AG10803 (cell line): ENCODE data around the gene CCAR1.
"Not testable (repeated sequence)": the region's sequence is repeated elsewhere in the genome, so short reads cannot be mapped to it uniquely, and the experiment has no call there.

ENCODE experiments used
- DNase-seq: peaks from one replicate; pipeline ENCODE4 v3.0.0; 2010; ENCODE audit warnings: low read depth
- H3K4me3 ChIP-seq: 2 replicates; pipeline ENCODE4 v1.5.1; 2011; ENCODE audit warnings: mild to moderate bottlenecking, low read length, control low read depth
- TF ChIP-seq, protein P1 (sequence below): conservative IDR thresholded peaks from 2 replicates; pipeline ENCODE4 v1.5.1; 2011; ENCODE audit warnings: mild to moderate bottlenecking, low read length, control low read depth, inconsistent platforms

Gene CCAR1

DNA sequence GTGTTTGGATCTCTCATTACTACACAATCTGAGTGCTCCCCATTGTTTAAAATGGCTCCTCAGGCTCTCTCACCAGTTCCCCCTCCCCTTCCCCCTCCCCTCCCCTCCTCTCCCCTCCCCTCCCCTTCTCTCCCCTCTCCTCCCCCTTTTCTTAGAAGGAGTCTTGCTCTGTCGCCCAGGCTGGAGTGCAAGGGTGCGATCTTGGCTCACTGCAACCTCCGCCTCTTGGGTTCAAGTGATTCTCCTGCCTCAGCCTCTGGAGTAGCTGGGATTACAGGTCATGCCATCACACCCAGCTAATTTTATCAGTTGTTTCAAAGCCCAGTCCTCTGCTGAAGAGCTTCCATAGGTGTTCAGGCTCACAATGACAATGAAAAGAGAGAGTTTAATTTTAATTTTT is 3.6 kb upstream of the CCAR1 start:
- TF ChIP-seq, protein P1, sequence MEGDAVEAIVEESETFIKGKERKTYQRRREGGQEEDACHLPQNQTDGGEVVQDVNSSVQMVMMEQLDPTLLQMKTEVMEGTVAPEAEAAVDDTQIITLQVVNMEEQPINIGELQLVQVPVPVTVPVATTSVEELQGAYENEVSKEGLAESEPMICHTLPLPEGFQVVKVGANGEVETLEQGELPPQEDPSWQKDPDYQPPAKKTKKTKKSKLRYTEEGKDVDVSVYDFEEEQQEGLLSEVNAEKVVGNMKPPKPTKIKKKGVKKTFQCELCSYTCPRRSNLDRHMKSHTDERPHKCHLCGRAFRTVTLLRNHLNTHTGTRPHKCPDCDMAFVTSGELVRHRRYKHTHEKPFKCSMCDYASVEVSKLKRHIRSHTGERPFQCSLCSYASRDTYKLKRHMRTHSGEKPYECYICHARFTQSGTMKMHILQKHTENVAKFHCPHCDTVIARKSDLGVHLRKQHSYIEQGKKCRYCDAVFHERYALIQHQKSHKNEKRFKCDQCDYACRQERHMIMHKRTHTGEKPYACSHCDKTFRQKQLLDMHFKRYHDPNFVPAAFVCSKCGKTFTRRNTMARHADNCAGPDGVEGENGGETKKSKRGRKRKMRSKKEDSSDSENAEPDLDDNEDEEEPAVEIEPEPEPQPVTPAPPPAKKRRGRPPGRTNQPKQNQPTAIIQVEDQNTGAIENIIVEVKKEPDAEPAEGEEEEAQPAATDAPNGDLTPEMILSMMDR: no peak
- H3K4me3 ChIP-seq: no peak overlapping the region
- no peak for DNase-seq

DNA sequence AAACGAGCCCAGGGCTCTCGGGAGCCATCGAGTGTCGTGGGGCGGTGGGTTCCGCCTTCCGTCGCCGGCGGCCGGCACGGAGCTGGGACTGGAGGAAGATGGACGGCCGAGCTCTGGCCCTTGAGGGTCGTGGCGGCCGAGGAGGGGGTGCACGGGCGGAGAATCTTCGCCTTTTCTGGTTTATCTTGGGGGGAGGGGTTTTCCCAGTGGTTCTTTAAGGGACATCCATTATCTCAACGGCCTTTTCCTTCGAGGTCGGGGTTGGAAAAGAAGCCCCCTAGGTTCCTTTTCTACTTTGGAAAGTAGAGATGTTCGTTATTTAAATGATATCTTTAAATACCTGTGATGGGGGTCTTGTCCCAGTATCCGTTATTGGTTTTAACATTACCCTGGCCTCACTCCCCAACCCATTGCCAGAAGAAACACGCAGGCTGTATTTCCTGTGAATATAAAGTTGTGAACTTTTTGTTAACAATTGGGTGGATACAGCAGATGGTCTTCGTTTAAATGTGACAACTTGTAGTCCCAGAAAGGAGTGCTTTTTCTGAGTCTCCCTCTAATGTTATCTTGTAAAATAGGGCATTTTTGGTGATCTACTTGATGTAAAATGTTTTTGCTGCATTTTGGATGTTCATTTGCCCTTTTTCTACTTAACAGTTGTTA is 765 bp downstream of the CCAR1 start:
- peak; percentile 14 for DNase-seq
- peak overlapping the region; percentile 83 for H3K4me3 ChIP-seq
- TF ChIP-seq, protein P1: no peak

DNA sequence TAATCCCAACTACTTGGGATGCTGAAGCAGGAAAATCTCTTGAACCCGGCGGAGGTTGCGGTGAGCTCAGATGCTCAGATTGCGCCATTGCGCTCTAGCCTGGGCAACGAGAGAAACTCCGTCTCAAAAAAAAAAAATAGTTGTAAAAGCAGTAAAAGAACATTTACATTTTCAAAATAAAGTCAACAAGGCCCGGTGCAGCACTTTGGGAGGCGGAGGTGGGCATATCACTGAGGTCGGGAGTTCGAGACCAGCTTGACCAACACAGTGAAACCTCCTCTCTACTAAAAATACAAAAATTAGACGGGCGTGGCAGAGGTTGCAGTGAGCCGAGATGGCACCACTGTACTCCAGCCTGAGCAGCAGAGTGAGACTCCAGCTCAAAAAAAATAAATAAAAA is 4.0 kb downstream of the CCAR1 start:
- TF ChIP-seq, protein P1: no peak
- H3K4me3 ChIP-seq: no peak overlapping the region
- DNase-seq: no peak

DNA sequence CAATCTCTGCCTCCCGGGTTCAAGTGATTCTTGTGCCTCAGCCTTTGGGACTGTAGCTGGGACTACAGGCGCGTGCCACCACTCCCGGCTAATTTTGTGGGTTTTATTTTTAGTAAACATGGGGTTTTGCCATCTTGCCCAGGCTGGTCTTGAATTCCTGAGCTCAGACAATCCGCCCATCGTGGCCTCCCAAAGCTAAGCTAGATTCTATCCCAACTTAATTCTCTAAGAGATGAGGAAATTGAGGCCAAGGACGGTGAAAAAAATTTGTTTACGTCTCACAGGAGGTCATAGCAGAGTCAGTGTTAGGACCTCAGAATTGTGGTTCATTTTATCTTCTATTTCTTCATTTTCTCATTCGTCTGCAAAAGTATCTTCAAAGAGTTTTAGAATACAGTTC is 6.1 kb downstream of the CCAR1 start:
- H3K4me3 ChIP-seq: no peak overlapping the region
- TF ChIP-seq, protein P1: no peak
- no peak for DNase-seq

DNA sequence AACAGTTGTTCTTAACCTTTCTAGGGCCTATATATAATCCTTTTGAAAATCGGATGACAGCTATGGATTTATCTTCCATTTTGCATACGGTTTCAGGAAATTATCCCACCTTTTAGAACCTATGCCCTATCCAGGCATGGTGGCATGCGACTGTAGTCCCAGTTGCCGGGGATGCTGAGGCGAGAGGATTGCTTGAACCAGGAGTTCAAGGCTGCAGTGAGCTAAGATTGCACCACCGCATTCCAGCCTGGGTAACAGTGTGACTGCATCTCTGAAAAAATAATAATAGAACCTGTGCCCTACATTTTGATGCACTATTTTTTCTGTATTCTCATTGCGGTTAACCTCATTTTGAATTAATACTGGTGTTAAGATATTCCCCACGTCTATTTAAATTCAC is 11.6 kb downstream of the CCAR1 start:
- TF ChIP-seq, protein P1: no peak
- H3K4me3 ChIP-seq: no peak overlapping the region
- no peak for DNase-seq

DNA sequence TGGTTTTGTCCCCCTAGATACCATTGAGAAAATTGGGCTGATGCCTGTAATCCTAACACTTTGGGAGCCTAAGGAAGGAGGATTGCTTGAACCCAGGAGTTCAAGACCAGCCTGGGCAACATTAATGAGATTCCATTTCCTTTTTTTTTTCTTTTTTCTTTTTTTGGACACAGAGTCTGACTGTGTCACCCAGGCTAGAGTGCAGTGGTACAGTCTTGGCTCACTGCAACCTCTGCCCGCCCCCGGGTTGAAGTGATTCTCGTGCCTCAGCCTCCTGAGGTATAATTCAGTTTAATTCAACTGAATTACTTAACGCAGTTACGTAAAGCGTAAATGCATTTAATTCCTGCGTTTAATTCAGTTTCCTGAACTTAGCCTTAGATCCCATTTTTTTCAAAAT is 13.3 kb downstream of the CCAR1 start:
- TF ChIP-seq, protein P1: no peak
- DNase-seq: no peak
- no peak overlapping the region for H3K4me3 ChIP-seq

DNA sequence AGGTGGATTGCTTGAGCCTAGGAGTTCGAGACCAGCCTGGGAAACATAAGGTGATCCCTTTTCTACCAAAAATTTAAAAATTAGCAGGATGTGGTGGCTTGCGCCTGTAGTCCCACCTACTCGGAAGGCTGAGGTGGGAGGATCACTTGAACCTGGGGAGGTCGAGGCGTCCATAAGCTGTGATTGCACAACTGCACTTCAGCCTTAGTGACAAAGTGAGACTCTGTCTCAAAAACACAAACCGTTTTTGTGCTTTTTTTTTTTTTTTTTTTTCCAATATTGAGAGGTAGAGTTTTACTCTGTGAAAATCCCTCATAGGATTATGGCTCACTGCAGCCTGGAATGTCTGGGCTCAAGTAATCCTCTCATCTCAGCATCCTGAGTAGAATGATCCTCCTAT is 14.1 kb downstream of the CCAR1 start:
- TF ChIP-seq, protein P1: no peak
- no peak for DNase-seq
- H3K4me3 ChIP-seq: no peak overlapping the region

DNA sequence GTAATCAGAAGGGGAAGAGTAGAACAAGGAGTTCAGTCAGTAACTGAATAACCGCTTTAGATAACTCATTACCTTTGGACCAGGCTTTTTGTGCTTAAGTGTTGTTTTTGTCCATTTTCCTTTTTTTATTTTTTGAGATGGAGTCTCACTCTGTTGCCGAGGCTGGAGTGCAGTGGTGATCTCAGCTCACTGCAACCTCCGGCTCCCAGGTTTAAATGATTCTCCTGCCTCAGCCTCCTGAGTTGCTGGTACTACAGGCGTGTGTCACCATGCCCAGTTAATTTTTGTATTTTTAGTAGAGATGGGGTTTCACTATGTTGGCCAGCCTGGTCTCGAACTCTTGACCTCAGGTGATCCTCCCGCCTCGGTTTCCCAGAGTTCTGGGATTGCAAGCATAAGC is 14.7 kb downstream of the CCAR1 start:
- not testable (repeated sequence) for DNase-seq, H3K4me3 ChIP-seq

DNA sequence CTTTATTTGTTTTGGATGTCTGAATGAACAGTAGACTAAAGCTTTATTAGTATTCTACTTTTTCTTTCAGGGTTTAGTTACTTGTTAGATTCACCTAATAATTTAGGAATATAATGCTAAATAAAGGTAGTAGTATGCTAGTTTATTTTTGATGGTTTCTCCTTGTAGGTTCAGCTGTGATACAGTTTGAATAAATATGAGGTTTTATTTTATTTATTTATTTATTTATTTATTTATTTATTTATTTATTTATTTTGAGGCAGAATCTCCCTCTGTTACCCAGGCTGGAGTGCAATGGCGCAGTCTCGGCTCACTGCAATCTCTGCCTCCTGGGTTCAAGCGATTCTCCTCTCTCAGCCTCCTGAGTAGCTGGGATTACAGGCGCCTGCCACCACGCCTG is 19.6 kb downstream of the CCAR1 start:
- not testable (repeated sequence) for DNase-seq

More for the DNA sequence above, 19.6 kb downstream of the CCAR1 start:
- H3K4me3 ChIP-seq: not testable (repeated sequence)
